ENCODE results near the gene FRAS1. TPM values are rescaled to one million over a fixed set of nuclear protein-coding genes. Genes with fewer than 3 reads are reported as not detected.

The FRAS1 gene
- total RNA-seq, 1 donor from 2014 or later, result 2.5 TPM

- intact Hi-C loops (cut with DNase I), result no loop called here
- DNase-seq (no peak), ATAC-seq (ENCODE audit: poor library complexity) (peak; percentile 32)
These were observed 535.1 kb downstream of the FRAS1 start for GRCh38 chr4:78592088-78592783.

Other genes with a start within 250 kb of the FRAS1 start
- 19.3 TPM for gene CNOT6L, start 238.0 kb upstream of the FRAS1 start, total RNA-seq
- gene MRPL1, start 194.5 kb upstream of the FRAS1 start, total RNA-seq, result 44.8 TPM

All from Right ventricle myocardium superior (tissue), 1 donor.